Natural killer cell (primary cell): Measurements from ENCODE around the gene TBL1X. TPM values are rescaled to one million over a fixed set of nuclear protein-coding genes. Genes with fewer than 3 reads are reported as not detected.

Experiments
- ATAC-seq, 3 donors: fragments of 150-1000 bp in 2 of 3; fragments of 200-7000 bp in 1 of 3; cut with Tn5 transposase; 1 replicate in 1 of 3; 2 replicates in 2 of 3; pipeline ENCODE4 v1.10.0; 2021; ENCODE audit warnings: mild to moderate bottlenecking in 2 of 3, moderate library complexity in 2 of 3
- DNase-seq, 2 donors: peaks; one replicate each; pipeline versions ENCODE4 v3.0.0 to v3.0.0-alpha.2; 2013 to 2021; ENCODE audit warnings: mixed read lengths in 1 of 2
- H3K27ac ChIP-seq: one replicate; pipeline ENCODE4 v1.5.1; 2013; ENCODE audit warnings: mild to moderate bottlenecking, low read length
- H3K27me3 ChIP-seq: one replicate; pipeline ENCODE4 v1.6.1; 2013; ENCODE audit warnings: low read length; ENCODE audit not compliant: control insufficient read depth, insufficient read depth
- H3K36me3 ChIP-seq: one replicate; pipeline ENCODE4 v1.6.1; 2013; ENCODE audit warnings: low read length; ENCODE audit not compliant: control insufficient read depth, insufficient read depth
- H3K4me1 ChIP-seq: one replicate; pipeline ENCODE4 v1.6.1; 2013; ENCODE audit warnings: low read length; ENCODE audit not compliant: control insufficient read depth, insufficient read depth
- H3K4me3 ChIP-seq: one replicate; pipeline ENCODE4 v1.5.1; 2013; ENCODE audit warnings: low read length
- H3K9me3 ChIP-seq: one replicate; pipeline ENCODE4 v1.6.1; 2013; ENCODE audit warnings: low read length; ENCODE audit not compliant: control insufficient read depth, insufficient read depth
- H3K27ac Mint-ChIP-seq, 2 donors: one replicate each; pipeline ENCODE4 v1.8.0; 2022; ENCODE audit warnings: mild to moderate bottlenecking in 2 of 2, mixed read lengths in 2 of 2, moderate library complexity in 1 of 2
- H3K27me3 Mint-ChIP-seq, 2 donors: one replicate each; pipeline ENCODE4 v1.8.0; 2022; ENCODE audit warnings: low read depth in 2 of 2, mixed read lengths in 2 of 2
- H3K36me3 Mint-ChIP-seq: one replicate; pipeline ENCODE4 v1.8.0; 2022; ENCODE audit warnings: mixed read lengths
- H3K4me1 Mint-ChIP-seq, 2 donors: one replicate each; pipeline ENCODE4 v1.8.0; 2022; ENCODE audit warnings: mixed read lengths in 2 of 2
- H3K4me3 Mint-ChIP-seq: one replicate; pipeline ENCODE4 v1.8.0; 2022; ENCODE audit warnings: mild to moderate bottlenecking, moderate library complexity, mixed read lengths
- H3K9me3 Mint-ChIP-seq, 2 donors: one replicate each; pipeline ENCODE4 v1.8.0; 2022; ENCODE audit warnings: mixed read lengths in 2 of 2
- WGBS: methylation state at CpG from one replicate; pipeline ENCODE4 v1.1.7; 2013; ENCODE audit warnings: missing lambda C conversion rate; ENCODE audit not compliant: insufficient coverage; 5-methylcytosine and 5-hydroxymethylcytosine counted together
- intact Hi-C: fragments of 100-400 bp; cut with micrococcal nuclease; formaldehyde crosslinking; loops from one replicate; pipeline ENCODE4 v1.14.2; 2022
- total RNA-seq, 4 donors: library from RNA; stranded (reverse); fragments of 120-200 nt in 1 of 4; gene quantifications; one replicate each; pipeline versions ENCODE4 v1.2.3 to v1.2.4, GENCODE V29; 2013 to 2022
- TF ChIP-seq, protein P1 (sequence below): fragments of 200-600 bp; IDR thresholded peaks from one replicate; pipeline ENCODE4 v1.8.0; 2022; ENCODE audit warnings: antibody characterized with exemption

Gene TBL1X
- total RNA-seq, 3 donors from 2014 or later (not counting 1 experiment from before 2014, with no cell fraction given) = 21.9 to 43.8 (median 32.7) TPM

DNA sequence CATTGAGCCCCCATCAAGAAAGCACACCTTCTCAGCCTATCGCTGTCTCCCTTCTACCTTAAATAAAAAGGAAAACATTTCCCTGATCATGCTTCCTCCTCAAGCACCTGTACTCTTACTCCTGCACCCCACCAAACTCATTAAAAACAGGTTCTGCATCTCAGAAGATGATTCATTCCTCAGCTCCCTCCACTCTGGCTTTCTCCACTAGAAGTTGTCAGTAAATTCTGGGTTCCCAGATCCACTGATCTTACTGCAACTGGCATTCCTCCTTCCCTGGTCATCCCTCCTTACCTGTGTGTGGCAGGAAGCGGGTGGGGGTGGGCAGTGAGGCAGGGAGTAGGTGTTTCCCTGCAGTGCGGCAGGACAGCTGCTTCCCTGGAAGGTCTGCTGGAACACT is 192.0 kb downstream of the TBL1X start:
- intact Hi-C loops = no loop called here
- Mint-ChIP-seq H3K36me3 (no peaks in the 10 kb centered on the region), H3K9me3 (no peaks in the 10 kb centered on the region), H3K27me3 (no peaks in the 10 kb centered on the region), H3K27ac (no peak overlapping the region), H3K4me3 (no peak overlapping the region), H3K4me1 (no peaks in the 10 kb centered on the region)
- Histone ChIP-seq H3K27me3 (no peaks in the 10 kb centered on the region), H3K9me3 (no peaks in the 10 kb centered on the region), H3K4me3 (no peak overlapping the region), H3K36me3 (peaks cover 2% of the 10 kb centered on the region), H3K4me1 (no peaks in the 10 kb centered on the region), H3K27ac (no peak overlapping the region)
- TF ChIP-seq, protein P1, sequence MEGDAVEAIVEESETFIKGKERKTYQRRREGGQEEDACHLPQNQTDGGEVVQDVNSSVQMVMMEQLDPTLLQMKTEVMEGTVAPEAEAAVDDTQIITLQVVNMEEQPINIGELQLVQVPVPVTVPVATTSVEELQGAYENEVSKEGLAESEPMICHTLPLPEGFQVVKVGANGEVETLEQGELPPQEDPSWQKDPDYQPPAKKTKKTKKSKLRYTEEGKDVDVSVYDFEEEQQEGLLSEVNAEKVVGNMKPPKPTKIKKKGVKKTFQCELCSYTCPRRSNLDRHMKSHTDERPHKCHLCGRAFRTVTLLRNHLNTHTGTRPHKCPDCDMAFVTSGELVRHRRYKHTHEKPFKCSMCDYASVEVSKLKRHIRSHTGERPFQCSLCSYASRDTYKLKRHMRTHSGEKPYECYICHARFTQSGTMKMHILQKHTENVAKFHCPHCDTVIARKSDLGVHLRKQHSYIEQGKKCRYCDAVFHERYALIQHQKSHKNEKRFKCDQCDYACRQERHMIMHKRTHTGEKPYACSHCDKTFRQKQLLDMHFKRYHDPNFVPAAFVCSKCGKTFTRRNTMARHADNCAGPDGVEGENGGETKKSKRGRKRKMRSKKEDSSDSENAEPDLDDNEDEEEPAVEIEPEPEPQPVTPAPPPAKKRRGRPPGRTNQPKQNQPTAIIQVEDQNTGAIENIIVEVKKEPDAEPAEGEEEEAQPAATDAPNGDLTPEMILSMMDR = no peak
- DNase-seq (no peak), ATAC-seq (no peak)
- WGBS = 0% methylated on average over 1 of the region's 3 CpGs

GRCh38 chrX:9657590-9658256 is 192.9 kb downstream of the TBL1X start:
- Mint-ChIP-seq H3K27me3 (no peaks in the 10 kb centered on the region), H3K27ac (no peak overlapping the region), H3K4me3 (no peak overlapping the region), H3K4me1 (no peaks in the 10 kb centered on the region), H3K9me3 (no peaks in the 10 kb centered on the region), H3K36me3 (no peaks in the 10 kb centered on the region)
- 95% methylated on average over 4 of the region's 6 CpGs for WGBS
- Histone ChIP-seq H3K27ac (no peak overlapping the region), H3K4me1 (no peaks in the 10 kb centered on the region), H3K4me3 (no peak overlapping the region), H3K36me3 (peaks cover 2% of the 10 kb centered on the region), H3K9me3 (no peaks in the 10 kb centered on the region), H3K27me3 (no peaks in the 10 kb centered on the region)
- ATAC-seq = no peak
- no peak for DNase-seq
- TF ChIP-seq, protein P1 = no peak
- intact Hi-C loops = no loop called here

DNA sequence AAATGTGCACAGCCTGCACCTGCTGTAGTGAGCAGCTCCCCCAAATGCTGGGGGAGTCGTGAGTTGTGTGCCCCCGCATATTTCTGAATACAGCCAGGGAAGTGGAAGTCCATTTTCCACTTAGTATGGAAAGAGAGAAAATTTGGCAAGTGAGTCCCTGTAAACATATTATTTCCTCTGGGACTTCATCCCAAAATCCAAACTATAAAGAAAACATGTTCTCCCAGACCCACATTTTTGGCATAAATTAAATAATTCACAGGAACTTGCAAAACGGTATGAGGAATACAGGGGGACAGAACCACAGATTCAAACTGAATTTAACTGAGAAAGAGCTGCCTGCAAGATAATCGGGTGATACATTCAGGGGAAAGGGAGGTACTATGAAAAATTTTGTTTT is 193.6 kb downstream of the TBL1X start:
- intact Hi-C loops = no loop called here
- Histone ChIP-seq H3K27ac (no peak overlapping the region), H3K36me3 (peaks cover 2% of the 10 kb centered on the region), H3K4me3 (no peak overlapping the region), H3K4me1 (no peaks in the 10 kb centered on the region), H3K27me3 (no peaks in the 10 kb centered on the region), H3K9me3 (no peaks in the 10 kb centered on the region)
- 97% methylated on average over 3 of the region's 4 CpGs for WGBS
- no peaks in the 10 kb centered on the region for H3K4me1 Mint-ChIP-seq
- no peaks in the 10 kb centered on the region for H3K27me3 Mint-ChIP-seq
- ATAC-seq (no peak), DNase-seq (no peak)
- no peaks in the 10 kb centered on the region for H3K9me3 Mint-ChIP-seq
- H3K27ac Mint-ChIP-seq = no peak overlapping the region
- H3K4me3 Mint-ChIP-seq = no peak overlapping the region
- TF ChIP-seq, protein P1 = no peak
- H3K36me3 Mint-ChIP-seq = no peaks in the 10 kb centered on the region
